HG03097 (cell line): Measurements from ENCODE around the gene PKP3.
"Not testable (repeated sequence)": the region's sequence is repeated elsewhere in the genome, so short reads cannot be mapped to it uniquely, and the experiment has no call there.

ENCODE experiments used
- ATAC-seq: cut with Tn5 transposase; IDR thresholded peaks from one replicate; pipeline ENCODE4 v1.9.1; 2021; ENCODE audit not compliant: unreplicated experiment, low FRiP score

The PKP3 gene

DNA sequence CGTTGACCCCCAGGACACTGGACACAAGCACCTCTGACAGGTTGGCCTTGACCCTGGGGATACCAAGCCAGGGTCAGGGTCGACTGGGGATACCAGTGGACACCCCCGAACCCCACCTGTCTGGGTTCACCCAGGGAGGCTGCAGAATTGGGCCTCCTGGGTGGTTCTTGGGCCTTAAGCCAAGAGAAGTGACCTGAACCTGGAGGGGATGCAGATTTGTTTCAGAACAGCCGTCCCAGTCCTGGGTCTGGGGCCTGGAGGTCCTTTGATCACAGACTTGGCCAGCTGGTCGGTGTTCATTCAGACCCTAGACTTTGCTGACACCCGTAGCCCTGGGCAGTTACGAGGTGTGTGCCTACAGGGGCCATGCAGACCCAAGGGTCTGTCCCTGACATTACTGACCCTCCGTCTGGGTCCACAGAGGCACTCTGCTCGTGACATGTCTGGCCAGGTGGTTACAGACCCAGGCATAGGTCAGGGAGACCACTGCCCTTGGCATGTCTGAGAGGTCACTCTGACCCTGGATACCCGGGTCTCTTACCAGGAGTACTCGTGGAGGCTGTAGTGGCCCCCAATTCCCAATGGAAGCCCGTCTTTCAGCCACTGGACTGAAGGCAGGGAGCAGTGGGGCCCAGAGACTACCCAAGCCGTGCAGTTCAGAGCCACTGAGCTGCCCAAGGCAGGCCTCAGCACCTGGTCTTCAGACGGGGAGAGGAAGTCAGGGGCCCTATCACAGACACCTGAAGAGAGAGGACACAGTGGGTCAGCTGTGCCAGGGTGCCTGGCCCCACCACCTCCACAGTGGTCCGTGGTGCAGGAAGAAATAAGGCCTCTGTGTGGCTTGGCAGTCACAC, 14.4 kb downstream of the PKP3 start:
- no peak for ATAC-seq

DNA sequence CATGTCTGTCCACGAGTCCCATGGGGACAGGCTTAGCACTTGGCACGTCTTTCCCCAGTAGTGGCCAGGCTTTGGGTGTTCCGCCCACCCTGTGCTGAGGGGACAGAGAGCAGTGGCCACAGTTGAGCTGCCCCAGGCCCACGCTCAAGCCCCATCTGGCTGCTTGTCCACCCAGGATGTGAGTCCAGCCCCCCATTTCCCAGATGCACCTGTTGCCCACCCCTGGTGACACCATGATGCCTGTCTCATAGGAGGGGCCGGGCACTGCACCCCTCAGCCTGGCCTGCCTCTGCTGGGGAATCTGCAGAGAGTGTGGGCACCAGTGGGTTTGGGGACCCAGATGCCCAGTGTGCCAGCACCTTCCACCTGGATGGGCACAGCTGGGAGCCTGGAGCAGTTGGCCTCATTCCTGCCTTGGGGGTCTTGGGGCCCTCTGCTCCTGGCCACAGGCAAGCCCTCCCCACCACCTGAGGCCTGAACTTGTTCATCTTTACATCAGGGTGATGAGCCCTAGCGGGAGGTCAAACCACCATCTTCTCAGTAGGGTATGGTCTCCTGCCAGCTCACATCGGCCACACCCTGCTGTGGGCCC, 15.1 kb downstream of the PKP3 start:
- no peak for ATAC-seq

GRCh38 chr11:409600-410483, 15.8 kb downstream of the PKP3 start:
- no peak for ATAC-seq

GRCh38 chr11:410711-411110, 16.7 kb downstream of the PKP3 start:
- not testable (repeated sequence) for ATAC-seq

DNA sequence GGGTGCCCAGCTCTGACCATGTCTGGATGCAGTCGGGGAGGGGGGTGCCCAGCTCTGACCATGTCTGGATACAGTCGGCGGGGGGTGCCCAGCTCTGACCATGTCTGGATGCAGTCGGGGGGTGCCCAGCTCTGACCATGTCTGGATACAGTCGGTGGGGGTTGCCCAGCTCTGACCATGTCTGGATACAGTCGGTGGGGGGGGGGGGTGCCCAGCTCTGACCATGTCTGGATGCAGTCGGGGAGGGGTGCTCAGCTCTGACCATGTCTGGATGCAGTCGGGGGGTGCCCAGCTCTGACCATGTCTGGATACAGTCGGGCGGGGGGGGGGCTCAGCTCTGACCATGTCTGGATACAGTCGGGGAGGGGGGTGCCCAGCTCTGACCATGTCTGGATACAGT, 17.5 kb downstream of the PKP3 start:
- ATAC-seq, result not testable (repeated sequence)

DNA sequence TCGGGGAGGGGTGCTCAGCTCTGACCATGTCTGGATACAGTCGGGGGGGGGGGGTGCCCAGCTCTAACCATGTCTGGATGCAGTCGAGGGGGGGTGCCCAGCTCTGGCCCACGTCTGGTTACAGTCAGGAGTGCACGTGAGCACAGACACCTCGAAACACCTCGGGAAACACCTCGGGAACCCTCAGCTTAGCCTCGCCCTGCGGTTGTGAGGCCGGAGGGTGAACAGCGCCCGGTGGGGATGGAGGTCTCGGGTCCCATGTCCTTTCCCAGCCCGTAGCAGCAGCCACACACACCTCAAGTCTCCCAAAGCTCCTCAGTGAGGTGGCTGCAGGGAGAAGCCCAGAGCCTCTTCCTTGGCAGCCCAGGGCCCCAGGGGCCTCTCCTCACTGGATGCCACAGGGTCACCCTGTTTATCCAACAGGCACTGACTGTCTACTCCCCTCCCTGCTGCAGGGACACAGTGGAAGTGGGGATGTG, 18.7 kb downstream of the PKP3 start:
- ATAC-seq, result no peak

DNA sequence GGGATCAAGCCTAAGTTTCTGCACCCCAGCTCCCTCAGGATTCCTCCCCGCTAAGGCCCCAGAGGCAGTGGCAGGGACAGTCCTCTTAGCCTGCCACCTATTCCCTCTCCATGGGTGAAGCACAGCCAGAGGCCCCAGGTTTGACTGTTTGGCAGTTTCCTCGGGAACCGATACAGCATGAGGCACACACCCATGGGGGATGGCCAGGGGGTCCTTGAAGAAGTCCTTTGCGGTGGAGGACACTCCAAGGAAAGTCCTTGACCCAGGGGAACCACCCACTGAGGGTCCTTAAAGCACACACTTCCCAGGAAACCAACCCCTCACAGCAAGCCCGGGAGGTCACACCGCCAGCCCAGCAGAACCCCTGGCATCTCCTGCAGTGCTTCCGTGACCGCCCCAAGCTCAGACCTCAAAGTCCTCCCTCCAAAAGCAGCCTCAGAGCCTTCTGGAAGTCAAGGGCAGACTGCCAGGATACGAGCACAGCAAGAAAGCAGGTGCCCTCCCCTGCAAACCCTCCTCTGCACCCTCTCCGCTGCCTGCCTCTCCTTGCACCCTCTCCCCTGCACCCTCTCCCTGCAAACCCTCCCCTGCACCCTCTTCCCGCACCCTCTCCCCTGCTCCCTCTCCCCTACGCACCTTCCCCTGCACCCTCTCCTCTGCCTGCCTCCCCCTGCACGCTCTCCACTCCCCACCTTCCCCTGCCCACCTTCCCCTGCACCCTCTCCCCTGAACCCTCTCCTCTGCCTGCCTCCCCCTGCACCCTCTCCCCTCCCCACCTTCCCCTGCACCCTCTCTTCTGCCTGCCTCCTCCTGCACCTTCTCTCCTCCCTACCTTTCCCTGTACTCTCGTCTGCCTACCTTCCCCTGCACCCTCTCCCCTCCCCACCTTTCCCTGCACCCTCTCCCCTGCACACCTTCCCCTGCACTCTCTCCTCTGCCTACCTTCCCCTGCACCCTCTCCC, 19.4 kb downstream of the PKP3 start:
- no peak for ATAC-seq

- ATAC-seq, result no peak
These were observed 20.4 kb downstream of the PKP3 start for GRCh38 chr11:414318-414857.

GRCh38 chr11:415640-416041, 21.6 kb downstream of the PKP3 start:
- ATAC-seq, result no peak

DNA sequence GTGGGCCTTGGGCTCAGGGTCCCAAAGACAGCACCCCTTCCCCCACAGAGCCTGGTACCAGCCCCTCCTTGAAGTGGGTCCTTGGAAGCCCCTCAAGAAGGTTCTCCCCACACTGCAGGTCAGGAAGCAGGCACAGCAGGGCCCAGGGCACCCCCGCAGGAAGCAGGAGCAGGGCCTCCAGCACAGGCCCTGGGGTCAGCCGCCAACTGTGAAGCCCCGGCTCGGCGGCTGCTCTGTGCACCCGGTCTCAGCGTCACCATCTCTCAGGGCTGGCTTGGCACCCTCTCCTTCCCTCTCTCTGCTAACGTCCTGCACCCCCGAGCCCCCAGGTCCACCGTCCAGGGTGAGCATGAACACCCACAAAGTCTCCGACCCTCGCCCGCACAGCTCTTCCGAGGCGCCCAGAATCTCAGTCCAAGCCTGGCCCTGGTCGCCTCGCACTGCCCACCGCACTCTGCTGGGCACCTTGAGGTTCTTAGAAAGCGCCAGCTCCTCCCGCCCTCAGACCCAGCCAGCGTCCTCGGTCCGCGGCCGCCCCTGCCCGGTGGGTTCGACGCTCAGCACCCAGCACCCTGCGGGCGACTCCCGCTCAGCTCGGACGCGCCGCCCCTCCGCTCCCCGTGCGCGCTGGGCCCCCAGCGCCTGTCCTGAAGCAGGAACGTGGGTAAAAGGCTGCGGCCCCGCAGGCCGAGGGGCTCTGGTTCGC, 22.2 kb downstream of the PKP3 start:
- ATAC-seq, result no peak

GRCh38 chr11:416757-417621, 23.0 kb downstream of the PKP3 start:
- ATAC-seq, result no peak

- no peak for ATAC-seq
These were observed 23.8 kb downstream of the PKP3 start for GRCh38 chr11:417652-418342.

- ATAC-seq, result no peak
These were observed 24.6 kb downstream of the PKP3 start for GRCh38 chr11:418343-419247.

DNA sequence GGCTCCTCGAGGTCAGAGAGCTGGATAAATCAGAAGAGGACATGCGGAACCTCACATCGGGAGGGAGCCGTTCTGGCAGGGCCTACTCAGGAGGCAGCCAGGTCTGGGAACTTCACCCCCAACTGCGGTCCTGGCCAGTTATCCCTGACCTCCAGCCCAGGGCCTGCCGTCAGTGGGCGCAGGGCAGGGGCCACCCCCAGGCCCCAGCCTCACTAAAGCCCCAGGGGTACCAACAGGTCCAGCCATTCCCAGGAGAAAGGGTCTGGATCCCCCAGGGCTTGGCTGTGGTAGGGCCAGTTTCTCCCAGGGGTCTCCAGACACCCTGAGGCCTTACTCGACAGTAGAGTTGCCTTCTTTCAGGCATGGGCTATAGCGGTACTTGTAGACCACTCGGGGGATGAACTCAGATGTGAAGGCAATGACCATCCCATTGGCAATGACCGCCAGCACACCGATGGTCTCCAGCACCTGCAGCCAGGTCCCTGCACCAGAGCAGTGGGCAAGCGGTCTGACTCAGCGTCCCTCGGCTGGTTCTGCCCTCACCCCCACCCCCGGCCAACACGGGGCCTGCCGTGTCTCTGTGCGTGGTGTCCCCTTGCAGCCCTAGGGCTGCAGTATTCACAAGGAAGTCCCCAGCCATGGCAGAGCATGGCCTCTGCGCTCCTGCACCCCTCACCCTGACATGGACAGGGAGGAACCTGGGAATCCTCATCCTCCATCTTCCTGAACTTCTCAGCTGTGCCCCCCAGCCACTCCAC, 25.4 kb downstream of the PKP3 start:
- no peak for ATAC-seq

DNA sequence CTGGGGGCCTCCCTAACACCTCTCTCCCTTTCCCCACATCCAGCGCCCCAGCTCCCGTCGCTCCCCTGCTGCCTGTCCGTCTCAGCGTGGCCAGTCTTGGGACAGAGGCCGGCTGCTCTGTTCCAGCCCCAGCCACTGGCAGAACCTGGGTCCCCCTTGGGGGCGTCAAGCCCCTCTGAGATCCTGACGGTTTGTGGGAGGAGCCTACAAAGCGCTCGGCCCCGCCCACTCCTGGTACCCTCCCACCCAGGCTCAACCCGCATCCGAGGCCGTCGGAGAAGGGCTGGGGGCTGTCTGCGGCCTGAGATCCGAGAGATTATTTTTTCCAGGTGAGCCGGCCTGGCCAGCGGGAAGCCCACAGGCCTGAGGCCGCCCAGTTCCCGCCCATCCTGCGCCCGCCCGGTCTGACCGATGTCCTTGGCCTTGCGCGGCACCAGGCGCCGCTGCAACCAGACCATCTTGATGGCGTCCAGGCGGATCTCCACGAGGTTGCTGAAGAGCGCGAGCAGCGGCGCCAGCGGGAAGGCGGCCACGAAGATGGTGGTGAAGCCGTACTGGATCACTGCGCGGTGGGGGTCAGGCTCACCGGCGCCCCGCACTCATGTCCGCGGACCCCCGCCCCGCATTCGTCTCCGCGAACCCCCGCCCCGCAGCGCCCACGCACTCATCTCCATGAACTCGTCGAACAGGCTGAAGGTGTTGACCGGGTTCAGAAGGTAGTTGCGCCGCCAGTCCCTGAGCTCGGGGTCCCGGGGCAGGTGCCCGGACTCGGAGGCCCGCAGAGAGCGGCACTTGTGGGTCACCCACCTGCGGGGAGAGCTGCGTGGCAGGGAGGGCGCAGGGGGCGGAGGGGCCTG, 26.3 kb downstream of the PKP3 start:
- no peak for ATAC-seq
